ENCODE data around the gene CCL20. TPM values are rescaled to one million over a fixed set of nuclear protein-coding genes. Genes with fewer than 3 reads are reported as not detected.

Gene CCL20, protein sequence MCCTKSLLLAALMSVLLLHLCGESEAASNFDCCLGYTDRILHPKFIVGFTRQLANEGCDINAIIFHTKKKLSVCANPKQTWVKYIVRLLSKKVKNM
- total RNA-seq, result 0.98 and 1.4 TPM in 2 replicates

DNA sequence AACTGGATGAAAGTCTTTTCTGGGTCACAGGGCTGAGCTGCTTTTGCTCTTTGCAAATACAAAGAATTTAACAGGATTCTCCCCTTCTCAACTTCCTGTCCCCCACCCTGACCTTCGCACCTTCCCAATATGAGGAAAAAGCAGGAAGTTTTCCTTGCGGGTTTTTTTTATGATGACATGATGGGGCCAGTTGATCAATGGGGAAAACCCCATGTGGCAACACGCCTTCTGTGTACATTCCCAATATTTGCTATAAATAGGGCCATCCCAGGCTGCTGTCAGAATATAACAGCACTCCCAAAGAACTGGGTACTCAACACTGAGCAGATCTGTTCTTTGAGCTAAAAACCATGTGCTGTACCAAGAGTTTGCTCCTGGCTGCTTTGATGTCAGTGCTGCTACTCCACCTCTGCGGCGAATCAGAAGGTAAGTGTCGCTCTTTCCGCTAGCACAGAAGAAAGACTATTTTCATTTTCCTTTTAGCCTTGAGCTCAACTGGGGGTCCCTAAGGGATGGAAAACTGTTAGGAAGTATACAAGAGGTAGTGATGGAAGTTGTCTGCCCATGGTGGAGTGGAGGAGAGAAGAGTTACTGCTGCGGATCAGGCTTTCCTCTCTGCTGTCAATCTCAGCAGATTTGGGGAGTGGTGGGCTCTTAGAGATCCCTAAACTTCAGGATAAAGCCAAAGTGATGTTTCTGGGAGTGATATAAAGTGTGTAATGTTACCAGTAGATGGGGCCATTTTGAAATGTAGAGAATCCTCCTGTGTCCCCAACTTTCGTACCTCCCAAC, at the start of gene CCL20:
TSS of gene CCL20 (plus strand) at position 281 of the 792 bp plus-strand sequence. CDS start at position 351, 70 bp downstream.

Small RNA genes lying within 50 kb of the gene (small RNA-seq; reads per million reads assigned to genes)
- gene SNRPGP8, result not detected

Other genes with a start within 250 kb of the CCL20 start
- gene SCYGR2, start 214.9 kb upstream of the CCL20 start, total RNA-seq, result not detected in 2 replicates
- gene SCYGR3, start 199.0 kb upstream of the CCL20 start, total RNA-seq, result not detected in 2 replicates
- gene SCYGR4, start 196.3 kb upstream of the CCL20 start, total RNA-seq, result not detected in 2 replicates
- gene SCYGR5, start 147.0 kb upstream of the CCL20 start, total RNA-seq, result not detected in 2 replicates
- gene SLC19A3, start 95.8 kb upstream of the CCL20 start, total RNA-seq, result 0.33 TPM in 1 of 2 replicates, not detected in the other
- gene SCYGR6, start 89.1 kb upstream of the CCL20 start, total RNA-seq, result not detected in 2 replicates
- not detected in 2 replicates for gene SCYGR7, start 85.5 kb upstream of the CCL20 start, total RNA-seq
- not detected in 2 replicates for gene SCYGR8, start 67.9 kb upstream of the CCL20 start, total RNA-seq
- gene DAW1, start 57.8 kb downstream of the CCL20 start, total RNA-seq, result 0.57 and 3.3 TPM in 2 replicates

Data from vein endothelial cell (primary cell).